ENCODE measurements around the gene HOXA6. TPM values are rescaled to one million over a fixed set of nuclear protein-coding genes. Genes with fewer than 3 reads are reported as not detected.

The HOXA6 gene
- total RNA-seq (under 1 TPM in 1 of 2 donors, not detected in 1; 0.23 TPM), polyA plus RNA-seq (not detected)

DNA sequence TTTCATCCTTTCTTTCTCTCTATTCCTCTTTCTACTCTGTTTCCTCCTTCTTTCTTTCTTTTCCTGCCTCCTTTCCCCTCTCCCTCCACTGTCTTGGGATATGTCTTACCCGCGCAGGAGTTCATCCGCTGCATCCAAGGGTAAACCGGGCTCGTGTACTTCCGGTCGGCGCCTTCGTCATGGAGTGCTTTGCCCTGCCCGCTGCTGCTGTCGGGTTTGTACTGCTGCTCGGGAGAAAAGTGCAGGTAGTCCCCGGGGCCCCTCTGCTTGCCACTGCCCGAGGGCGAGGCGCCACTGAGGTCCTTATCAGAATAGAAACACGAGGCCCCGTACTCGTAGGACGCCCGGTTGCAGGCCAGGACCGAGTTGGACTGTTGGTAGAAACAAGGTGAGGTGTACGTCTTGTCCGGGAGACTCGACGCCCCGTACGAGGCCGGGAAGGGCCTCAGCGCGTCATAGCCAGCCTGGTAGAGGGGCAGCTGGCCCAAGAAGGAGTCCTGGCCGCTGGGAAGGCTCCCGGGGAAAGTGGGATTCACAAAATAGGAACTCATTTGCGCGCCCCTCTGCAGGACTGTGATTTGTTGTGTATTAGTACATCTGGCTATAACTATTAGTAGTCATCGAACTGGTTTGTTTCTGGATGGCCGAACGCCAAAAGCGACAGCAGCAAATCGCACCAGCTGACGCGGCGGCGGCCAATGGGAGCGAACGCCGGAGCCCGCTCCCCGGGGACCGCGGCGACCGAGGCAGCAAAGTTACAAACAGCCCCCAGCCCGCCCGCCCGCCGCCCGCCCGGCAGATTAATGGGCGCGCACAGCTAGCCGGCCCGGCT lies at the start of gene HOXA6:
TSS of gene HOXA6 (minus strand) at position 576 of the 832 bp plus-strand sequence. CDS start at position 551, 25 bp downstream.
- no peak for DNase-seq (ENCODE audit: low spot score)
- Histone ChIP-seq H3K4me3 (ENCODE audit: low read depth in 1 of 3, low read length in 3 of 3) (peak within 1 kb of the TSS in 1 of 3 donors; percentile 24), H3K9me3 (ENCODE audit: control insufficient read depth in 4 of 4, low read length in 3 of 4) (peaks cover 0 to 11% (median 0%) of the 10 kb centered on the region in 4 donors), H3K36me3 (ENCODE audit: control insufficient read depth in 4 of 4, insufficient read depth in 3 of 4, low read depth in 1 of 4, low read length in 3 of 4) (no peaks in the 10 kb centered on the region), H3K4me1 (ENCODE audit: control insufficient read depth in 4 of 4, insufficient read depth in 4 of 4, low read length in 3 of 4) (peaks cover 11 to 38% (median 17%) of the 10 kb centered on the region in 4 donors), H3K27ac (ENCODE audit: low read depth in 1 of 2, low read length in 2 of 2) (no peak within 1 kb of the TSS), H3K9ac (ENCODE audit: low read depth in 1 of 2, low read length in 2 of 2) (no peak within 1 kb of the TSS), H3K27me3 (ENCODE audit: control insufficient read depth in 4 of 4, insufficient read depth in 4 of 4, low read length in 3 of 4) (peaks cover 4 to 31% (median 21%) of the 10 kb centered on the region in 4 donors)
- 9% methylated on average over 63 of the region's 63 CpGs for WGBS
- no peak for TF ChIP-seq CTCF (IDR thresholded peaks at IDR 0.05; ENCODE audit: low read depth, low read length, missing input control)
- no peak for TF ChIP-seq HNF4A (conservative IDR thresholded peaks at IDR 0.05)
- no peak for TF ChIP-seq HNF4G (IDR thresholded peaks at IDR 0.05)
- TF ChIP-seq GABPA (IDR thresholded peaks at IDR 0.05 in 1 of 2, conservative IDR thresholded peaks at IDR 0.05 in 1 of 2): no peak
- TF ChIP-seq RAD21 (IDR thresholded peaks at IDR 0.05): no peak
- TF ChIP-seq RXRA (IDR thresholded peaks at IDR 0.05): no peak
- TF ChIP-seq MAX (IDR thresholded peaks at IDR 0.05): no peak
- TF ChIP-seq JUND (IDR thresholded peaks at IDR 0.05): no peak
- no peak for TF ChIP-seq REST (IDR thresholded peaks at IDR 0.05)
- TF ChIP-seq TAF1 (conservative IDR thresholded peaks at IDR 0.05): no peak
- TF ChIP-seq FOXA1 (IDR thresholded peaks at IDR 0.05): no peak
- TF ChIP-seq, protein P1, sequence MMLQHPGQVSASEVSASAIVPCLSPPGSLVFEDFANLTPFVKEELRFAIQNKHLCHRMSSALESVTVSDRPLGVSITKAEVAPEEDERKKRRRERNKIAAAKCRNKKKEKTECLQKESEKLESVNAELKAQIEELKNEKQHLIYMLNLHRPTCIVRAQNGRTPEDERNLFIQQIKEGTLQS (IDR thresholded peaks at IDR 0.05): no peak

- peak; percentile 81 for DNase-seq (ENCODE audit: low spot score)
- TF ChIP-seq NR2F2 (IDR thresholded peaks at IDR 0.05) (peak; percentile 24), CTCF (IDR thresholded peaks at IDR 0.05; ENCODE audit: low read depth, low read length, missing input control) (peak; percentile 71), RAD21 (IDR thresholded peaks at IDR 0.05) (peak; percentile 93 to 96), HNF4A (conservative IDR thresholded peaks at IDR 0.05) (peak; percentile 7 to 37)
- TF ChIP-seq, protein P1 (IDR thresholded peaks at IDR 0.05): no peak
- H3K4me1 ChIP-seq (ENCODE audit: control insufficient read depth in 4 of 4, insufficient read depth in 4 of 4, low read length in 3 of 4): peaks cover 22 to 38% (median 30%) of the 10 kb centered on the region in 4 donors
- H3K36me3 ChIP-seq (ENCODE audit: control insufficient read depth in 4 of 4, insufficient read depth in 3 of 4, low read depth in 1 of 4, low read length in 3 of 4): no peaks in the 10 kb centered on the region
- H3K9ac ChIP-seq (ENCODE audit: low read depth in 1 of 2, low read length in 2 of 2): no peak overlapping the region
- peaks cover 0 to 10% (median under 1%) of the 10 kb centered on the region in 4 donors for H3K9me3 ChIP-seq (ENCODE audit: control insufficient read depth in 4 of 4, low read length in 3 of 4)
- H3K27me3 ChIP-seq (ENCODE audit: control insufficient read depth in 4 of 4, insufficient read depth in 4 of 4, low read length in 3 of 4): peaks cover 9 to 52% (median 27%) of the 10 kb centered on the region in 4 donors
- H3K27ac ChIP-seq (ENCODE audit: low read depth in 1 of 2, low read length in 2 of 2): no peak overlapping the region
- 3% methylated on average over 6 of the region's 6 CpGs for WGBS
- H3K4me3 ChIP-seq (ENCODE audit: low read depth in 1 of 3, low read length in 3 of 3): no peak overlapping the region
Observed at GRCh38 chr7:27196287-27196767, 48.8 kb upstream of the HOXA6 start.
